ENCODE results near the gene CNTNAP2.

Gene CNTNAP2

DNA sequence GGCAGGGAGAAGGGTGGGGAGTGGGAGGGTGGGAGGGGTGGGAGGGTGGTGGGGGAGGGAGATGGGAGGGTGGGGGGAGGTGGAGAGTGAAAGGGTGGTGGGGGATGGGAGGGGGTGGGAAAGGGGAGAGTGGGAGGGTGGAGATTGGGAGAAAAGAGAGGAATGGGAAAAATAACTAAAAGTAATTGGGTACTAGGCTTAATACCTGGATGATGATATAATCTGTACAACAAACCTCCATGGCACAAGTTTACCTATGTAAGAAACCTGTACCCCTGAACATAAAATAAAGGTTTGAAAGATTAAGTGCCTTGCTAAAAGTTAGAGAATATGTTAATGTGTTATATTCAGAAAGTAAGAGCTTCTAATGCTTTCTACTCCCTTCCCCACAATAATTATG is 564.9 kb downstream of the CNTNAP2 start:
- no peak for DNase-seq (ENCODE audit: low spot score)

GRCh38 chr7:146683439-146683838 is 566.8 kb downstream of the CNTNAP2 start:
- DNase-seq (ENCODE audit: low spot score) = no peak

- DNase-seq (ENCODE audit: low spot score) = no peak
Observed at GRCh38 chr7:146690987-146691386, 574.4 kb downstream of the CNTNAP2 start.

DNA sequence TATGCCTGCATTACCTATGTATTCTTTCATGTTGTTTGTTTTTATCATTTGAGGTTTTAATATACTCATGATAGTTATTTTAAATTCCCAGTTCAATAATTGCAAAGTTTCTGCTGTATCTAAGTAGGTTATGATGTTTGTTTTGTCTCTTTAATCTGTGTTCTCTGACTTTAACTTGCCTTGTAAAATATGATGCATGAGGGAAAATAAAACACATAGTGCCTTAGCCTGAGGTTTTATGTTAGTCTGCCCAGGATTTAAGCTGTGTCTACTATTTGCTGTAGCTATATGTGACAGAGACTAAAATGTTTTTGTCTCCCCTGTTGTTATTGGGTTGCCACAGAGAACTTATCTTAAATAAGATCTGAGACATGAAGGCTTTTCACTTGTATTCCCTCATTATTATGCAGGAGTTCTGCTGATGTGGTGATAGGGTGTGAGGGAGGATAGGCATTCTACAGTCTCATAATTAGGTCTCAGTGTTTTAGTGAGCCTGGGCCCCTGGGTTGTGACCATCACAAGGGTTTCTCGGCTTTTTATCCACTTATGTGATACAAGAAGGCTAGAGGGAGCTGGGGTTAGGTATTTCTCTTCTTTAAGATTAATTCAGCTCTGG is 582.5 kb downstream of the CNTNAP2 start:
- no peak for DNase-seq (ENCODE audit: low spot score)

GRCh38 chr7:146700015-146700560 is 583.5 kb downstream of the CNTNAP2 start:
- DNase-seq (ENCODE audit: low spot score) = no peak

DNA sequence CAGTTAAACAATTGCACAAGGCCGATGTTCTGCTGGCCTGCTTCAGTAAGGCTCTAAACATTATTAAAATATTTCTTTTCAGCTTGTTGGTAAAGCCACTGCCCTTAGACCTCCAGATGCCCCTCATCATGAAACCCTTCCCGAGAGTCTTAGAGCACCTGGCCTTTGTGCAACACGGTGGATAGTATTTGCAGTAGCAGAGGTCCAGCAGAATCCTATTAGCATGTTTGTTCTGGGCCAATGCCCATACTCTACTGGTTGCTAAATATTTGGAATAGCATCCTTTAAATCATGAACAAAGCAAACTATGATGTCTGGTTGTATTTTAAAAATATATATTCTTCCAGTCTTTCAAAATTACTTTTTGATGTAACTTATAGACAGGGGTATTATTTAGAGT is 584.6 kb downstream of the CNTNAP2 start:
- no peak for DNase-seq (ENCODE audit: low spot score)

- DNase-seq (ENCODE audit: low spot score) = no peak
Observed at GRCh38 chr7:146702898-146703297, 586.3 kb downstream of the CNTNAP2 start.

GRCh38 chr7:146709451-146710027 is 592.9 kb downstream of the CNTNAP2 start:
- no peak for DNase-seq (ENCODE audit: low spot score)

- DNase-seq (ENCODE audit: low spot score) = no peak
Observed at GRCh38 chr7:146713205-146713604, 596.6 kb downstream of the CNTNAP2 start.

DNA sequence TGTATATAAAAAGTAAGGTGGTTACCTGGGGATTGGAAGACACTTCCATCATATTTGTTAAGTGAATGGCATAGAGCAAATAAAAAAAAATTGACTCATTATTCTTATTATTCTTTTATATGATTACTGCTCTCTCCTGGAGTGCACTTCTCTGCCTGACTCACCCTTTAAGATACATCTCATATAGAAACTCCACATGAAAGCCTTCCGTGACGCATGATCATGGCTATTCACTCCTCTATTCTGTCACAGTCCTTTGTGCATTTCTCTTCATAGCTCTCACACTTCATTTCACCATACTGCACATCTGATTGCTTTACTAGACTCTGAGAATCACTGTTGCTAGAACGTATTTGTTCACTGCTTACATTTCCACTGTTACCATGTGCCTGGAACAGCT is 597.3 kb downstream of the CNTNAP2 start:
- DNase-seq (ENCODE audit: low spot score) = no peak

GRCh38 chr7:146720195-146720594 is 603.6 kb downstream of the CNTNAP2 start:
- DNase-seq (ENCODE audit: low spot score) = no peak

- no peak for DNase-seq (ENCODE audit: low spot score)
Observed at GRCh38 chr7:146722986-146723385, 606.4 kb downstream of the CNTNAP2 start.

DNA sequence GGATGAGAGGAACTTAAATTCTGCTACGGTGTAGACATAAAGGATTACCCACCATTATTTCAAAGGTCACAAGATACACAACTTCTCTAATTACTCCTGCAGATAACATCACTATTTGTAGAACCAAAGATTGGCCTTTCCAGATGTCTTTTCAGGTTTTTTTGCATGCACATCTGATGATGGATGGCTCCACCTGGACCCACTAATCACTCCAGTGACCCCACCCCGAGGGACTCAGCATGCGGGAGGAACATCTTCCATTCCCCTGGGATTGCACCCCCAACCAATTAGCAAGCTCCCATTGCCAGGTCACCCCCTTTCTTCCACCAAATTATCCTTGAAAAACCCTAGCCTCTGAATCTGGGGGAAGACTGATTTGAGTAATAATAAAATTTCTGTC is 608.9 kb downstream of the CNTNAP2 start:
- no peak for DNase-seq (ENCODE audit: low spot score)

GRCh38 chr7:146728141-146728540 is 611.5 kb downstream of the CNTNAP2 start:
- no peak for DNase-seq (ENCODE audit: low spot score)

DNA sequence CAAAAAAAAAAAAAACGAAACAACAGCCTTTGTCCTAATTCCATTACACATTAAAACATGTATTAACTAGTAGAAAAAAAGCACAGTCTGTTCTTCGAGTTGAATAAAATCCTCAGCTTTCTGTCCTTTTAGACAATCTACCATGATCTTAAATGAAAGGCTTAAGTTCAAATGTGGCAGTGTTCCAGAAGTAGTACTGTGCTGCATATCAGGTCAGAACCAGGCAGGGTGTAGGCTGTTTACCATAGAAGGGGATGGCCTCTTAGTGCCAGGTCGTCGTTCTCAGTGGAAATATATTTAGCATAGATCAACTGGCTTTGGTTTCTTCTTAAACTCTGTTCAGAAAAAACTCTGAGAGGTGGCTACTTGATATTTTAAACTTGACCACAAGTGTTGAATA is 612.0 kb downstream of the CNTNAP2 start:
- DNase-seq (ENCODE audit: low spot score) = no peak

DNA sequence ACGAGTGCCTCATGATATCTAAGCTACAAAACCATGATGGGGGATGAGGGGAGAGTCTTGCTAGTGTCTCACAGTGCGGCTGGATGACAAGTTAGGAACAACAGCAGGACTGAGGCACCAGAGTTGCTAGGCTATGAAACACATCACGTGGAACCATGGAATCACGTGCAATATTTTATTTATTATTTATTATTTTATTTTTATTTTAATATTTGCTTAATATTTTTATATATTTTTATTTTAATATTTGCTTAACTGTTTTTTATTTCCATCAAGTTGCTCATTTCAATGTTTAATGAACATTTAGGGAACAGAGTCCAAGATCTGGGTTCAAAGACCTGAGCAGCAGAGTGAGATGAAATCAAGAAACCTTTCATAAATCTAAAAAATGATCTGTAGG is 614.6 kb downstream of the CNTNAP2 start:
- DNase-seq (ENCODE audit: low spot score) = no peak

GRCh38 chr7:146735992-146736391 is 619.4 kb downstream of the CNTNAP2 start:
- no peak for DNase-seq (ENCODE audit: low spot score)

GRCh38 chr7:146736446-146737190 is 620.0 kb downstream of the CNTNAP2 start:
- DNase-seq (ENCODE audit: low spot score) = no peak

- DNase-seq (ENCODE audit: low spot score) = no peak
Observed at GRCh38 chr7:146740039-146740438, 623.4 kb downstream of the CNTNAP2 start.

- DNase-seq (ENCODE audit: low spot score) = no peak
Observed at GRCh38 chr7:146741911-146742310, 625.3 kb downstream of the CNTNAP2 start.

GRCh38 chr7:146754385-146754784 is 637.8 kb downstream of the CNTNAP2 start:
- no peak for DNase-seq (ENCODE audit: low spot score)

DNA sequence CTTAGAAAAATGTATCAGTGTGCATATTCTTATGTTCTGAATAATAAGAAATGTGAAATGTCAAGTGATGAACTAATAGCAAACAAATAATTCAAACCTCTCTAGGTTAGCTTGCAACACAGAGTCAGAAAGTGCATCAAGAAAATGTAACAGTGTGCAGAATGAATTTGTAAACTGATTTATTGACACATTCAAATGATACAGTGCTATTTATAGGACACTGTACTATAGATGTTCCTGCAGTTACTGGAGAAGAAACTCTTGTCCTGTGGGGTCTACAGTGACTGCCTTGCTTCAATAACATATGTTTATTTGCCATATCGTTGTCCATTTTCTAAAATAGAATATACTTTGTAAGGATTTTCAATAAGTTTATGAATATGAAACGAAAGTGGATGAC is 639.0 kb downstream of the CNTNAP2 start:
- DNase-seq (ENCODE audit: low spot score) = no peak

- DNase-seq (ENCODE audit: low spot score) = no peak
Observed at GRCh38 chr7:146764458-146764857, 647.9 kb downstream of the CNTNAP2 start.
